RWPE1 (cell line): ENCODE results near the gene OTOG.

Source experiments
- CTCF ChIA-PET: fragments of 350-600 bp; sonication (Branson Sonifier 250); formaldehyde crosslinking; extraction: SDS; loops from one replicate; lab custom pipeline; 2021; lab: Yijun Ruan, JAX
- POLR2A ChIA-PET: fragments of 400-600 bp; formaldehyde crosslinking; extraction: SDS; loops from one replicate; lab custom pipeline; 2020; ENCODE audit warnings: antibody characterized with exemption; ENCODE audit not compliant: low non-redundant PET; lab: Yijun Ruan, JAX
- DNase-seq: peaks from one replicate; pipeline ENCODE4 v3.0.0; 2012; ENCODE audit warnings: low spot score
- H3K27ac ChIP-seq: fragments of 450-650 bp; 2 replicates; pipeline ENCODE4 v1.5.1; 2017
- TF ChIP-seq, protein P1 (sequence below): fragments of 450-650 bp; conservative IDR thresholded peaks from 2 replicates; pipeline ENCODE4 v1.5.1; 2017; ENCODE audit warnings: low read depth, mild to moderate bottlenecking

The OTOG gene

DNA sequence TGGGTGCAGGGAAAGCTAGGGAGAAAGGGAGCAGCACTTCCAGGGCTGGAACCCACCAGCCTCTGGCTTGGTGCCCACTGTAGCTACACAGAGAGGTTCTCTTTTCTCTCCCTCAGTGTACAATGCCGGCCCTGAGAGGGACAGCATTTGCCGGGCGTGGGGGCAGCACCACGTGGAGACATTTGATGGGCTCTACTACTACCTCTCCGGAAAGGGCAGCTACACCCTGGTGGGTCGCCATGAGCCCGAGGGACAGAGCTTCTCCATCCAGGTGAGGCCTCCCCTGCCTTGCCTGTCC lies 6.1 kb downstream of the OTOG start:
- H3K27ac ChIP-seq: no peak overlapping the region
- POLR2A ChIA-PET: no interaction called here
- TF ChIP-seq, protein P1, sequence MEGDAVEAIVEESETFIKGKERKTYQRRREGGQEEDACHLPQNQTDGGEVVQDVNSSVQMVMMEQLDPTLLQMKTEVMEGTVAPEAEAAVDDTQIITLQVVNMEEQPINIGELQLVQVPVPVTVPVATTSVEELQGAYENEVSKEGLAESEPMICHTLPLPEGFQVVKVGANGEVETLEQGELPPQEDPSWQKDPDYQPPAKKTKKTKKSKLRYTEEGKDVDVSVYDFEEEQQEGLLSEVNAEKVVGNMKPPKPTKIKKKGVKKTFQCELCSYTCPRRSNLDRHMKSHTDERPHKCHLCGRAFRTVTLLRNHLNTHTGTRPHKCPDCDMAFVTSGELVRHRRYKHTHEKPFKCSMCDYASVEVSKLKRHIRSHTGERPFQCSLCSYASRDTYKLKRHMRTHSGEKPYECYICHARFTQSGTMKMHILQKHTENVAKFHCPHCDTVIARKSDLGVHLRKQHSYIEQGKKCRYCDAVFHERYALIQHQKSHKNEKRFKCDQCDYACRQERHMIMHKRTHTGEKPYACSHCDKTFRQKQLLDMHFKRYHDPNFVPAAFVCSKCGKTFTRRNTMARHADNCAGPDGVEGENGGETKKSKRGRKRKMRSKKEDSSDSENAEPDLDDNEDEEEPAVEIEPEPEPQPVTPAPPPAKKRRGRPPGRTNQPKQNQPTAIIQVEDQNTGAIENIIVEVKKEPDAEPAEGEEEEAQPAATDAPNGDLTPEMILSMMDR: no peak
- CTCF ChIA-PET: no interaction called here
- DNase-seq: no peak

DNA sequence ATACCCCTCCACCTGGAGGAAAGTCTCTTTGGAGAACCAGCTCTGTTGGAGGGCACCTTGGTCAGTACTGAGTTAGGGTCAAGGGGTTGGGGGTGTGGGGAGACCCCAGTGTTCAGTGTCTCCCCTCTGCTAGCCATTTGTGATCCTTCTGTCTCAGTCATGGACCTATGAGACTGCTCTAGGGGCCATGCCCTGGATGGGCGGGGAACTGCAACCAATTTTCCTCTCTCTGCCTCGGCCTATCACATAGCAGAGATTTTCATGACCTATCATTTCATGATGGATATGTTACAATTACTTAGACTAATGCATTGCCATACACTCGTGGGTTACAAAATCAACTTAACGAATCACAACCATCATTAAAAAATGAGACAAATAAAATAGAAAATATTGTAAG lies 7.4 kb downstream of the OTOG start:
- H3K27ac ChIP-seq: no peak overlapping the region
- TF ChIP-seq, protein P1: no peak
- no peak for DNase-seq
- ChIA-PET CTCF (interaction anchor here (0.6 kb wide), 1 partner anchor 293 kb away, joined by 3 read pairs; no protein-coding TSS in a partner anchor), POLR2A (no interaction called here)

DNA sequence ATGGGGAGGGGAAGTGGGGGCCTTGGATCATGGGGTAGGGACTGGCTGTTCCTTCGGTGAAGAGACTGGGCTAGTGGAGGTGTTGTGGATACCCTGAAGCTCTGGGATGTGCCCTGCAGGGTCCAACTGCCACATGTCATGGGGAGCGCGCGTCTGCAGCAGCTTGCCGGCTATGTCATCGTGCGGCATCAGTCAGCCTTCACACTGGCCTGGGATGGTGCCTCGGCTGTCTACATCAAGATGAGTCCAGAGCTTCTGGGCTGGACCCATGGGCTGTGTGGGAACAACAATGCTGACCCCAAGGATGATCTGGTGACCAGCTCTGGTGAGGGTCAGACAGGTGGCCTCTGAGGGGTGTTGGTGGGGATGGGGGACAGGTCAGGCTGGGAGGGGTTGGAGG lies 9.9 kb downstream of the OTOG start:
- ChIA-PET CTCF (no interaction called here), POLR2A (no interaction called here)
- no peak overlapping the region for H3K27ac ChIP-seq
- TF ChIP-seq, protein P1: no peak
- DNase-seq: no peak

DNA sequence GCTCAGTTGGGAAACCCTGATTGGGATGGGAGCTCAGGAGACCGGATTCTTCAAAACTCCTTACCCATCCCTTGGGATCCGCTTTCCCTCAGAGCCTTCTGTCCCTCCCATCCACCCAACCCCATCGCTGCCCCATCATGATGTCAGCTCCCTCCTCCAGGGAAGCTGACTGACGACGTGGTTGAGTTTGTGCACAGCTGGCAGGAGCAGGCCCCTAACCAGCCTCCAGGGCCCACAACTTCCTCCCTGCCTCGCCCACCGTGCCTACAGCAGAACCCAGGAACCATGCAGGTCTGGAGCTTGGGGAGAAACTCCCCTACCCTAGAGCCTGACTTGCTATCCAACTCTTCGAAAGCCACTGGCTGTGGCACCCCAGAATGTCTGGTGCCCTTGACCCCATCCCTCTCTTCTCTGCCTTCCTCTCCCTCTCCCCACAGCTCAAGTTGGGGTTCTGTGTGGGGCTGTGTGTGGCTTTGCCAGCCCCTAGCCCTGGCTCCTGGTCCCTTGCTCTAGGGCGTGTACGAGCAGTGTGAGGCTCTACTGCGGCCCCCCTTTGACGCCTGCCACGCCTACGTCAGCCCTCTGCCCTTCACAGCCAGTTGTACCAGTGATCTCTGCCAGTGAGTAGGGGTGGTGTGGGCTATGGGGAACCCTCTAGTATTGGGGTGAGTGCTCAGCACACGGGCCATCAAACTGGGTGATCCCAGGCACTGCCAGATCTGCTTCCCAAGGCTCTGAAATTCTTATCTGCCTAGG lies 11.1 kb downstream of the OTOG start:
- no peak overlapping the region for H3K27ac ChIP-seq
- DNase-seq: no peak
- ChIA-PET POLR2A (no interaction called here), CTCF (interaction anchor here (0.6 kb wide), 1 partner anchor 66 kb away, joined by 3 read pairs; no protein-coding TSS in a partner anchor)
- TF ChIP-seq, protein P1: no peak

DNA sequence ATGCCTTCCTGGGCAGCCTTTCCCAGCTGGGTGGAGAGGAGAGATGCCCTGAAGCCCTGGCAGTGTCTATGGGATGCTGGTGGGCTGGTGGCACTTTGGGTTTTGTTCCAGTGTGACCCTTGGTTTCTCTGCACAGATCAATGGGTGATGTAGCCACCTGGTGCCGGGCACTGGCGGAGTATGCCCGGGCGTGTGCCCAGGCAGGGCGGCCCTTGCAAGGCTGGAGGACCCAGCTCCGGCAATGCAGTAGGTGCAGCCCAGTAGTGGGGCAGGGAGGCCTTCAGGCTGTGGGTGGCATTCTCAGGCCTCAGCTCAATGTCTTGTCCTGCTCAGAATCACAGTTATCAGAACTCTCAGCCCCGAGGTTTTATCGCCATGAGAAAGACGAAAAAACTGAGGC lies 11.9 kb downstream of the OTOG start:
- no peak for DNase-seq
- no peak overlapping the region for H3K27ac ChIP-seq
- ChIA-PET POLR2A (no interaction called here), CTCF (interaction anchor here (0.6 kb wide), 1 partner anchor 67 kb away, joined by 3 read pairs; no protein-coding TSS in a partner anchor)
- TF ChIP-seq, protein P1: no peak

DNA sequence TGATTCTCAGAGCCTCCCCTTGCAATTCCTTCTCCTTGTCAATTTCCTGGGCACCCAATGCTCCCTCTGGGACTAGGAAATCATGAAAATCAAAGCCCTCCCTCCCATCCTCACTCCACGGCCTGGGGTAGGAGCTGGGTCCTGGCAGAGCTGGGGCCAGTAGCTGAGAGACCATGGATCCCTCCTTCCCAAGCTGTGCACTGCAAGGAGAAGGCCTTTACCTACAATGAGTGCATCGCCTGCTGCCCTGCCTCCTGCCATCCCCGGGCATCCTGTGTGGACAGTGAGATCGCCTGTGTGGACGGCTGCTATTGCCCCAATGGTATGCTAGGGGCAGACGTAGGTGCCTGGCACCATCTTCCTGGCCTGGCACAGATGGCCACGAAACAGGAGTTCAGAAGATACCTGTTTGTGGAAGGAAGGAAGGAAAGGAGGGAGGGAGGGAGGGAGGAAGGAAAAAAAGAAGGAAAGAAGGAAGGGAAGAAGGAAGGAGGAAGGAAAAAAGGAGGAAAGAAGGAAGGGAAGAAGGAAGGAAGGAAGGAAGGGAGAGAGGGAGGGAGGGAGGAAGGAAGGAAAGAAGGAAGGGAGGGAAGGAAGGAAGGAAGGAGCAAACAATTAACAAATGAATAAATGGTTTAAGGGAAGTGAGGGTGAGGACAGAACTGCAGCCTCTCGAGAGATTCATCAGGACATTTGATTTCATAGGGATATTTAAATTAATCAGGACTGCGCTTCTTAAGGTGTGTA lies 12.5 kb downstream of the OTOG start:
- no peak for DNase-seq
- no peak overlapping the region for H3K27ac ChIP-seq
- POLR2A ChIA-PET: no interaction called here
- CTCF ChIA-PET: no interaction called here
- TF ChIP-seq, protein P1: no peak
